ENCODE data around the gene RSPO4. TPM values are rescaled to one million over a fixed set of nuclear protein-coding genes. Genes with fewer than 3 reads are reported as not detected.
"Not testable (repeated sequence)": the region's sequence is repeated elsewhere in the genome, so short reads cannot be mapped to it uniquely, and the experiment has no call there.

RSPO4 gene
- total and polyA plus RNA-seq, 9 donors = 0.04 to 0.47 (median 0.19) TPM; not detected in 1

- not testable (repeated sequence) for H3K36me3 ChIP-seq (ENCODE audit: control insufficient read depth, insufficient read depth, low read length); H3K27ac ChIP-seq (ENCODE audit: low read length); H3K9me3 ChIP-seq (replicated peaks; ENCODE audit: control insufficient read depth, low read depth, low read length); H3K27me3 ChIP-seq (ENCODE audit: control insufficient read depth, insufficient read depth, low read length); H3K4me1 ChIP-seq (ENCODE audit: control insufficient read depth, insufficient read depth, low read length); DNase-seq; H3K4me3 ChIP-seq (ENCODE audit: low read length)
- no CpG with 5 or more reads among the region's 2 CpGs for WGBS (ENCODE audit: insufficient coverage)
Observed at GRCh38 chr20:1026214-1026613, 24.1 kb upstream of the RSPO4 start.

GRCh38 chr20:1022871-1023270 is 20.8 kb upstream of the RSPO4 start:
- DNase-seq = no peak
- H3K4me3 ChIP-seq (ENCODE audit: low read length) = no peak overlapping the region
- H3K36me3 ChIP-seq (ENCODE audit: control insufficient read depth, insufficient read depth, low read length) = no peaks in the 10 kb centered on the region
- H3K4me1 ChIP-seq (ENCODE audit: control insufficient read depth, insufficient read depth, low read length) = no peaks in the 10 kb centered on the region
- H3K27ac ChIP-seq (ENCODE audit: low read length) = no peak overlapping the region
- peaks cover 2% of the 10 kb centered on the region for H3K27me3 ChIP-seq (ENCODE audit: control insufficient read depth, insufficient read depth, low read length)
- no peaks in the 10 kb centered on the region for H3K9me3 ChIP-seq (replicated peaks; ENCODE audit: control insufficient read depth, low read depth, low read length)

GRCh38 chr20:1020614-1021013 is 18.5 kb upstream of the RSPO4 start:
- Histone ChIP-seq H3K9me3 (replicated peaks; ENCODE audit: control insufficient read depth, low read depth, low read length) (no peaks in the 10 kb centered on the region), H3K27me3 (ENCODE audit: control insufficient read depth, insufficient read depth, low read length) (peaks cover 2% of the 10 kb centered on the region), H3K4me1 (ENCODE audit: control insufficient read depth, insufficient read depth, low read length) (no peaks in the 10 kb centered on the region), H3K36me3 (ENCODE audit: control insufficient read depth, insufficient read depth, low read length) (no peaks in the 10 kb centered on the region), H3K27ac (ENCODE audit: low read length) (no peak overlapping the region), H3K4me3 (ENCODE audit: low read length) (no peak overlapping the region)
- no peak for DNase-seq
- WGBS (ENCODE audit: insufficient coverage) = 33% methylated on average over 1 of the region's 5 CpGs

DNA sequence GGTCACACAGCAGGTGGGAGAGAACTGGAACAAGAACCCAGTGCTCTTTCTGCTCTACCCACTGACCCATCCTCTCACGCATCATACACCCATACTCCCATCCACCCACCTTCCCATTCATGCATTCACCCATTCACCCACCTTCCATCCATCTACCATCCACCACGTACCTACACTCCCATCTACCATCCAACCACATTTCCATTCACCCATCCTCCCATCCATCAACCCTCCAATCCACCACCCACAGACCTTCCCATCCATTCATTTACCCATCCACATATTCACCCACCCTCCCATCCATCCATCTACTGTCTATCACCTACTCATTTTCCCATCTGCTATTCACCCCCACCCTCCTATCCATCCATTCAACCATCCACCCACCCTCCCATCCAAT is 17.2 kb upstream of the RSPO4 start:
- no peaks in the 10 kb centered on the region for H3K9me3 ChIP-seq (replicated peaks; ENCODE audit: control insufficient read depth, low read depth, low read length)
- no peak overlapping the region for H3K27ac ChIP-seq (ENCODE audit: low read length)
- H3K36me3 ChIP-seq (ENCODE audit: control insufficient read depth, insufficient read depth, low read length) = no peaks in the 10 kb centered on the region
- no peak for DNase-seq
- 41% methylated on average over 2 of the region's 2 CpGs for WGBS (ENCODE audit: insufficient coverage)
- no peaks in the 10 kb centered on the region for H3K4me1 ChIP-seq (ENCODE audit: control insufficient read depth, insufficient read depth, low read length)
- H3K4me3 ChIP-seq (ENCODE audit: low read length) = no peak overlapping the region
- H3K27me3 ChIP-seq (ENCODE audit: control insufficient read depth, insufficient read depth, low read length) = peaks cover 2% of the 10 kb centered on the region

DNA sequence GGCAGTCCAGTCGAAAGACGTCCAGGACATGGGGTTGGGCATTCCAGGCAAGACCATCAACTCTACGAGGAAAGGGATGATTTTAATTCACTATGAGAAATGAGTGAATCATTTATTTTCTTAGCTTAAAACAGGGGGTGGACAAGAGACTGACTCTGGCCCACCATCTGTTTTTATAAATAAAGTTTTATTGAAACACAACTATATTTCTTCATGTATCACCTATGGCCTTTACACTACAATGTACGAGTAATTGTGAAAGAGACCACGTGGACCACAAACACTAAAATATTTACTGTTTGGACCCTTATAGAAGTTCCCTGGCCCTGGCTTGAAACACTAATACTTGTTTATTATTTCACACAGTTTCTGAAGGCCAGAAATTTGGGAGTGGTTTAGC is 15.6 kb upstream of the RSPO4 start:
- Histone ChIP-seq H3K9me3 (replicated peaks; ENCODE audit: control insufficient read depth, low read depth, low read length) (no peaks in the 10 kb centered on the region), H3K36me3 (ENCODE audit: control insufficient read depth, insufficient read depth, low read length) (no peaks in the 10 kb centered on the region), H3K27me3 (ENCODE audit: control insufficient read depth, insufficient read depth, low read length) (peaks cover 2% of the 10 kb centered on the region), H3K4me1 (ENCODE audit: control insufficient read depth, insufficient read depth, low read length) (no peaks in the 10 kb centered on the region), H3K4me3 (ENCODE audit: low read length) (no peak overlapping the region), H3K27ac (ENCODE audit: low read length) (no peak overlapping the region)
- no peak for DNase-seq
- no CpG with 5 or more reads among the region's 5 CpGs for WGBS (ENCODE audit: insufficient coverage)

DNA sequence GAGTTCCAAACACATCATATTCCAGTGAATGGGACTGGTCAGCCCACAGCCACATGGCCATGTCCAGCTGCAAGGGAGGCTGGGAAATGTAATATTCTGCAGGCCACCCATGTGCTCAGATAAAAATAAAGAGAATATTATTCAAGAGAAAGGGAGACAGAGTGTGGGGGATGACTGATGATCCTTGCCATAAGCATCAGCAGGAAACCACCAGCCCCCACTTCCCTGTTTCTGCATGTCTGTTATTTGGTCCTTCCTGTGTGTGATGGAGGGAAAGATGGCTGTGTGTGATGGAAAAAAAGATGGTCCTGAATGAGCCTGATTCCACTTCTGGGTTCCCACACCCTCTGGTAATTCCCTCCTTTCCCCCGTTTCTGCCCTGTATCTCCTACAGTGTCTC is 13.1 kb upstream of the RSPO4 start:
- H3K4me3 ChIP-seq (ENCODE audit: low read length) = no peak overlapping the region
- H3K4me1 ChIP-seq (ENCODE audit: control insufficient read depth, insufficient read depth, low read length) = no peaks in the 10 kb centered on the region
- no peaks in the 10 kb centered on the region for H3K9me3 ChIP-seq (replicated peaks; ENCODE audit: control insufficient read depth, low read depth, low read length)
- no peaks in the 10 kb centered on the region for H3K27me3 ChIP-seq (ENCODE audit: control insufficient read depth, insufficient read depth, low read length)
- WGBS (ENCODE audit: insufficient coverage) = 62% methylated on average over 1 of the region's 1 CpG
- DNase-seq = no peak
- no peaks in the 10 kb centered on the region for H3K36me3 ChIP-seq (ENCODE audit: control insufficient read depth, insufficient read depth, low read length)
- no peak overlapping the region for H3K27ac ChIP-seq (ENCODE audit: low read length)

- WGBS (ENCODE audit: insufficient coverage) = 71% methylated on average over 3 of the region's 7 CpGs
- Histone ChIP-seq H3K27ac (ENCODE audit: low read length) (no peak overlapping the region), H3K9me3 (replicated peaks; ENCODE audit: control insufficient read depth, low read depth, low read length) (no peaks in the 10 kb centered on the region), H3K27me3 (ENCODE audit: control insufficient read depth, insufficient read depth, low read length) (no peaks in the 10 kb centered on the region), H3K4me1 (ENCODE audit: control insufficient read depth, insufficient read depth, low read length) (no peaks in the 10 kb centered on the region), H3K36me3 (ENCODE audit: control insufficient read depth, insufficient read depth, low read length) (no peaks in the 10 kb centered on the region), H3K4me3 (ENCODE audit: low read length) (no peak overlapping the region)
- DNase-seq = no peak
Observed at GRCh38 chr20:1014471-1014870, 12.4 kb upstream of the RSPO4 start.

- Histone ChIP-seq H3K36me3 (ENCODE audit: control insufficient read depth, insufficient read depth, low read length) (no peaks in the 10 kb centered on the region), H3K4me3 (ENCODE audit: low read length) (no peak overlapping the region), H3K9me3 (replicated peaks; ENCODE audit: control insufficient read depth, low read depth, low read length) (no peaks in the 10 kb centered on the region), H3K4me1 (ENCODE audit: control insufficient read depth, insufficient read depth, low read length) (no peaks in the 10 kb centered on the region), H3K27me3 (ENCODE audit: control insufficient read depth, insufficient read depth, low read length) (no peaks in the 10 kb centered on the region), H3K27ac (ENCODE audit: low read length) (no peak overlapping the region)
- DNase-seq = no peak
- 62% methylated on average over 4 of the region's 7 CpGs for WGBS (ENCODE audit: insufficient coverage)
Observed at GRCh38 chr20:1013566-1014340, 11.6 kb upstream of the RSPO4 start.

GRCh38 chr20:1012359-1013168 is 10.5 kb upstream of the RSPO4 start:
- Histone ChIP-seq H3K4me1 (ENCODE audit: control insufficient read depth, insufficient read depth, low read length) (no peaks in the 10 kb centered on the region), H3K9me3 (replicated peaks; ENCODE audit: control insufficient read depth, low read depth, low read length) (no peaks in the 10 kb centered on the region), H3K36me3 (ENCODE audit: control insufficient read depth, insufficient read depth, low read length) (no peaks in the 10 kb centered on the region), H3K27me3 (ENCODE audit: control insufficient read depth, insufficient read depth, low read length) (no peaks in the 10 kb centered on the region), H3K4me3 (ENCODE audit: low read length) (no peak overlapping the region), H3K27ac (ENCODE audit: low read length) (no peak overlapping the region)
- DNase-seq = no peak
- WGBS (ENCODE audit: insufficient coverage) = 60% methylated on average over 7 of the region's 10 CpGs

DNA sequence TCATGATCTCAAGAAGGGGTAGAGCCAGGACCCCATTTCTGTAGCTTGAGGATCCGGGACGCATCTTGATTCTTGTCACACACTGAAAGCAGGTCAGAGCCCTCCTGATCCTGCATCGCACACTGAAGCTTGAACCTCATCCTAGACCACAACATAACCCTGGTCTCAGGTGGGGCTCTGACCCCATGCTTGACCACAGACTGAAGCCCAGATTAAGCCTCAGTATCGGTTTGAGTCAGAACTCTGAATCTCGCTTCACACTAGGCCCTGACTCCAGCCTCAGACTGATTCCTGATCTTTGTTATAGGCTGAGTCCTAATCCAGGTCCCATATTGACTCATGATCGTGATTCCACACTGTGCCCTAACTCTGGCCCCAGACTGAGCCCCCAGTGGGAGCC is 8.5 kb upstream of the RSPO4 start:
- Histone ChIP-seq H3K9me3 (replicated peaks; ENCODE audit: control insufficient read depth, low read depth, low read length) (no peaks in the 10 kb centered on the region), H3K27me3 (ENCODE audit: control insufficient read depth, insufficient read depth, low read length) (peaks cover 4% of the 10 kb centered on the region), H3K4me3 (ENCODE audit: low read length) (no peak overlapping the region), H3K27ac (ENCODE audit: low read length) (no peak overlapping the region), H3K36me3 (ENCODE audit: control insufficient read depth, insufficient read depth, low read length) (no peaks in the 10 kb centered on the region), H3K4me1 (ENCODE audit: control insufficient read depth, insufficient read depth, low read length) (no peaks in the 10 kb centered on the region)
- DNase-seq = no peak
- 88% methylated on average over 6 of the region's 6 CpGs for WGBS (ENCODE audit: insufficient coverage)

All from muscle of leg (tissue), 11 donors.